Measurements from ENCODE around the gene CLDN9.

The CLDN9 gene

GRCh38 chr16:3012246-3012645, 477 bp upstream of the CLDN9 start:
- no peaks in the 10 kb centered on the region for H3K9me3 ChIP-seq (ENCODE audit: control insufficient read depth, insufficient read depth, low read length)
- H3K9me2 ChIP-seq (replicated peaks; ENCODE audit: control insufficient read depth, low read length), result no peaks in the 10 kb centered on the region
- no peaks in the 10 kb centered on the region for H3K79me2 ChIP-seq (ENCODE audit: control insufficient read depth, low read length)
- no peaks in the 10 kb centered on the region for H3K36me3 ChIP-seq (ENCODE audit: control insufficient read depth, low read length)
- peaks cover 14% of the 10 kb centered on the region for H3K4me1 ChIP-seq (ENCODE audit: control insufficient read depth, low read length)
- no peaks in the 10 kb centered on the region for H3F3A ChIP-seq (ENCODE audit: control insufficient read depth, insufficient read depth)
- H4K20me1 ChIP-seq (ENCODE audit: control insufficient read depth, insufficient read depth, low read depth, low read length), result no peaks in the 10 kb centered on the region
- no peak overlapping the region for H3K27ac ChIP-seq (ENCODE audit: low read depth, low read length)
- H3K27me3 ChIP-seq (ENCODE audit: control insufficient read depth, low read length), result peaks cover 34% of the 10 kb centered on the region
- H3K4me2 ChIP-seq (ENCODE audit: low read length), result no peak overlapping the region
- no peak overlapping the region for H3K4me3 ChIP-seq (ENCODE audit: low read length)
- TF ChIP-seq EZH2phosphoT487 (IDR thresholded peaks at IDR 0.05; ENCODE audit: borderline replicate concordance, low read length), result no peak
- TF ChIP-seq CTCF (IDR thresholded peaks at IDR 0.05; ENCODE audit: low read depth, low read length, poor library complexity, severe bottlenecking), result no peak

GRCh38 chr16:3013491-3013951, 798 bp downstream of the CLDN9 start:
- Histone ChIP-seq H3K36me3 (ENCODE audit: control insufficient read depth, low read length) (no peaks in the 10 kb centered on the region), H3F3A (ENCODE audit: control insufficient read depth, insufficient read depth) (no peaks in the 10 kb centered on the region), H3K79me2 (ENCODE audit: control insufficient read depth, low read length) (no peaks in the 10 kb centered on the region), H3K9me3 (ENCODE audit: control insufficient read depth, insufficient read depth, low read length) (no peaks in the 10 kb centered on the region), H3K27me3 (ENCODE audit: control insufficient read depth, low read length) (peaks cover 21% of the 10 kb centered on the region), H4K20me1 (ENCODE audit: control insufficient read depth, insufficient read depth, low read depth, low read length) (no peaks in the 10 kb centered on the region), H3K9me2 (replicated peaks; ENCODE audit: control insufficient read depth, low read length) (no peaks in the 10 kb centered on the region), H3K4me1 (ENCODE audit: control insufficient read depth, low read length) (peaks cover 1% of the 10 kb centered on the region), H3K4me3 (ENCODE audit: low read length) (no peak overlapping the region), H3K4me2 (ENCODE audit: low read length) (no peak overlapping the region), H3K27ac (ENCODE audit: low read depth, low read length) (no peak overlapping the region)
- TF ChIP-seq EZH2phosphoT487 (IDR thresholded peaks at IDR 0.05; ENCODE audit: borderline replicate concordance, low read length) (no peak), CTCF (IDR thresholded peaks at IDR 0.05; ENCODE audit: low read depth, low read length, poor library complexity, severe bottlenecking) (no peak)

GRCh38 chr16:3013998-3014690, 1.4 kb downstream of the CLDN9 start:
- H3K4me3 ChIP-seq (ENCODE audit: low read length), result no peak overlapping the region
- no peaks in the 10 kb centered on the region for H4K20me1 ChIP-seq (ENCODE audit: control insufficient read depth, insufficient read depth, low read depth, low read length)
- no peaks in the 10 kb centered on the region for H3K9me3 ChIP-seq (ENCODE audit: control insufficient read depth, insufficient read depth, low read length)
- H3K27ac ChIP-seq (ENCODE audit: low read depth, low read length), result no peak overlapping the region
- H3K36me3 ChIP-seq (ENCODE audit: control insufficient read depth, low read length), result no peaks in the 10 kb centered on the region
- no peaks in the 10 kb centered on the region for H3K79me2 ChIP-seq (ENCODE audit: control insufficient read depth, low read length)
- no peak overlapping the region for H3K4me2 ChIP-seq (ENCODE audit: low read length)
- TF ChIP-seq EZH2phosphoT487 (IDR thresholded peaks at IDR 0.05; ENCODE audit: borderline replicate concordance, low read length) (no peak), CTCF (IDR thresholded peaks at IDR 0.05; ENCODE audit: low read depth, low read length, poor library complexity, severe bottlenecking) (no peak)
- no peaks in the 10 kb centered on the region for H3F3A ChIP-seq (ENCODE audit: control insufficient read depth, insufficient read depth)
- H3K9me2 ChIP-seq (replicated peaks; ENCODE audit: control insufficient read depth, low read length), result no peaks in the 10 kb centered on the region
- peaks cover 16% of the 10 kb centered on the region for H3K27me3 ChIP-seq (ENCODE audit: control insufficient read depth, low read length)
- no peaks in the 10 kb centered on the region for H3K4me1 ChIP-seq (ENCODE audit: control insufficient read depth, low read length)
